Lung (tissue), 12 donors: ENCODE measurements around the gene CTTNBP2NL. TPM values are rescaled to one million over a fixed set of nuclear protein-coding genes. Genes with fewer than 3 reads are reported as not detected.

Experiments used
- ATAC-seq: fragments of 200-7000 bp; cut with Tn5 transposase; one replicate; pipeline ENCODE4 v1.9.1; 2020; ENCODE audit warnings: moderate number of reproducible peaks; ENCODE audit not compliant: insufficient read depth, low FRiP score
- DNase-seq, 3 donors: peaks; one replicate each; pipeline ENCODE4 v3.0.0-alpha.2; 2013 to 2017
- H3K27ac ChIP-seq, 2 donors: one replicate each; pipeline ENCODE4 v1.5.1; 2013; ENCODE audit warnings: mild to moderate bottlenecking in 2 of 2, moderate library complexity in 2 of 2, control low read depth in 1 of 2, inconsistent platforms in 1 of 2, low read depth in 1 of 2, low read length in 1 of 2
- H3K27me3 ChIP-seq, 3 donors: one replicate each; pipeline ENCODE4 v1.5.1; 2013; ENCODE audit warnings: low read length in 2 of 3; ENCODE audit not compliant: control insufficient read depth in 3 of 3, insufficient read depth in 3 of 3
- H3K36me3 ChIP-seq, 4 donors: one replicate each; pipeline ENCODE4 v1.5.1; 2013; ENCODE audit warnings: low read length in 4 of 4, mild to moderate bottlenecking in 1 of 4, moderate library complexity in 1 of 4; ENCODE audit not compliant: control insufficient read depth in 4 of 4, insufficient read depth in 4 of 4
- H3K4me1 ChIP-seq, 5 donors: one replicate each; pipeline ENCODE4 v1.5.1; 2013; ENCODE audit warnings: low read length in 5 of 5, mild to moderate bottlenecking in 2 of 5, moderate library complexity in 1 of 5; ENCODE audit not compliant: control insufficient read depth in 5 of 5, insufficient read depth in 5 of 5
- H3K4me3 ChIP-seq: one replicate; pipeline ENCODE4 v1.5.1; 2013; ENCODE audit warnings: mild to moderate bottlenecking, control low read depth, moderate library complexity
- H3K9ac ChIP-seq, 2 donors: one replicate each; pipeline ENCODE4 v1.5.1; 2013; ENCODE audit warnings: low read length in 2 of 2, control low read depth in 1 of 2; ENCODE audit not compliant: insufficient read depth in 1 of 2
- H3K9me3 ChIP-seq, 4 donors: one replicate each; pipeline ENCODE4 v1.5.1; 2013; ENCODE audit warnings: low read length in 3 of 4, mild to moderate bottlenecking in 1 of 4, moderate library complexity in 1 of 4; ENCODE audit not compliant: control insufficient read depth in 4 of 4, insufficient read depth in 3 of 4
- WGBS, 2 donors: extraction: QIAGEN DNeasy Blood & Tissue Kit; methylation state at CpG; one replicate each; pipeline ENCODE4 v1.1.7; 2013; 5-methylcytosine and 5-hydroxymethylcytosine counted together
- polyA plus RNA-seq, 2 donors: library from polyadenylated mRNA; stranded (reverse); fragments of 200-250 nt; gene quantifications; one replicate each; pipeline ENCODE4 v1.2.1, GENCODE V29; 2013
- total RNA-seq, 2 donors: library from RNA; depleted of rRNA in 1 of 2; stranded (reverse); fragments of >200 nt in 1 of 2; gene quantifications; one replicate each; pipeline ENCODE4 v1.2.1, GENCODE V29; 2014 to 2021
- TF ChIP-seq, protein P1 (sequence below): IDR thresholded peaks from 2 replicates; pipeline ENCODE4 v1.5.1; 2012; ENCODE audit warnings: mild to moderate bottlenecking; ENCODE audit errors: control extremely low read depth, extremely low read depth
- donor health status: control.
- donor health status: control.
- donor health status: Bipolar disorder and iron deficiency.
- donor health status: healthy.
- donor health status: DM: yes; HTN: yes; CAD: no.

CTTNBP2NL gene
- total and polyA plus RNA-seq, 4 donors: 9.0 to 38.5 (median 17.0) TPM

DNA sequence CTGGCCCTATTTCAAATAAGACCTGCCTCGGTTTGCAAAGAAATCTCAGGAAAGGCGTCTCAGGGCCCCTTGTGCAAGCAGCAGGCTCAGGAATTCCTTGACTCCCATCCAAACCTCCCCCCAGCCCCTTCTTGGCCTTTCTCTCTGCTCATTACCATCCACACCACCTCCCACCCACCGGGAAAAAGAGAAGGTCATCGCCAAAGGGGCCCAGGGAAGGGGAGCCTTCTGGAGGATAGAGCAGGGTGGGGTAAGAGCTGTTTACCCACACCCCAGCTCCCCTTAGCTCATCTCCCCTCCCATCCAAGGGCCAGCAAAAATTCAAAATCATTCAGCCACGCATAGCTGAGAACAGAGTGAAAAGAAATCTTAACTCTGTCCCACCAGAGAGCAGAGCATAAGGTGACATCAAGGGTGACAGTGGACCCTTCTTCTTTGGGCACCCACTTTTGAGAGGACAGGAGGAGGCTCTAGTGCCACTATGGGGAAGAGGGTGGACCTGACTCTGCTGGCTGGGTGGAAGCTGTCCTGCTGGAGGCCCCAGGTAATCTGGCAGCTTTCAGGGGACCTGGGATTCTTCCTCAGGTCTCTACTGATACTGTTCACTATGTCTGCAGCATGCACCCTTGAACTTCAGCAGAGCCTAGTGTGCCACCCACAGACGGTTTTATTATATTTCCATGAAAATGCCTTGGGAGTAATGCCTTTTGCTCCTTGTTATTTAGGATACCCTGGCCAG, 108.8 kb downstream of the CTTNBP2NL start:
- DNase-seq (peak; percentile 65 to 69 (median 67)), ATAC-seq (no peak)
- WGBS, 2 donors: 68 to 77% methylated on average over 6 of the region's 6 CpGs
- Histone ChIP-seq H3K9me3 (no peaks in the 10 kb centered on the region), H3K4me3 (no peak overlapping the region), H3K9ac (no peak overlapping the region), H3K36me3 (no peaks in the 10 kb centered on the region), H3K27ac (no peak overlapping the region), H3K4me1 (peaks cover 0 to 52% (median 15%) of the 10 kb centered on the region in 5 donors), H3K27me3 (peaks cover 0 to 24% (median 21%) of the 10 kb centered on the region in 3 donors)
- TF ChIP-seq, protein P1, sequence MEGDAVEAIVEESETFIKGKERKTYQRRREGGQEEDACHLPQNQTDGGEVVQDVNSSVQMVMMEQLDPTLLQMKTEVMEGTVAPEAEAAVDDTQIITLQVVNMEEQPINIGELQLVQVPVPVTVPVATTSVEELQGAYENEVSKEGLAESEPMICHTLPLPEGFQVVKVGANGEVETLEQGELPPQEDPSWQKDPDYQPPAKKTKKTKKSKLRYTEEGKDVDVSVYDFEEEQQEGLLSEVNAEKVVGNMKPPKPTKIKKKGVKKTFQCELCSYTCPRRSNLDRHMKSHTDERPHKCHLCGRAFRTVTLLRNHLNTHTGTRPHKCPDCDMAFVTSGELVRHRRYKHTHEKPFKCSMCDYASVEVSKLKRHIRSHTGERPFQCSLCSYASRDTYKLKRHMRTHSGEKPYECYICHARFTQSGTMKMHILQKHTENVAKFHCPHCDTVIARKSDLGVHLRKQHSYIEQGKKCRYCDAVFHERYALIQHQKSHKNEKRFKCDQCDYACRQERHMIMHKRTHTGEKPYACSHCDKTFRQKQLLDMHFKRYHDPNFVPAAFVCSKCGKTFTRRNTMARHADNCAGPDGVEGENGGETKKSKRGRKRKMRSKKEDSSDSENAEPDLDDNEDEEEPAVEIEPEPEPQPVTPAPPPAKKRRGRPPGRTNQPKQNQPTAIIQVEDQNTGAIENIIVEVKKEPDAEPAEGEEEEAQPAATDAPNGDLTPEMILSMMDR: no peak

- H3K27ac ChIP-seq: no peak overlapping the region
- H3K27me3 ChIP-seq: peaks cover 0 to 29% (median 27%) of the 10 kb centered on the region in 3 donors
- WGBS, 2 donors: 70 to 77% methylated on average over 1 of the region's 1 CpG
- DNase-seq (no peak), ATAC-seq (no peak)
- H3K9me3 ChIP-seq: no peaks in the 10 kb centered on the region
- H3K4me3 ChIP-seq: no peak overlapping the region
- TF ChIP-seq, protein P1: no peak
- peaks cover 0 to 52% (median 15%) of the 10 kb centered on the region in 5 donors for H3K4me1 ChIP-seq
- no peak overlapping the region for H3K9ac ChIP-seq
- H3K36me3 ChIP-seq: no peaks in the 10 kb centered on the region
These were observed 109.4 kb downstream of the CTTNBP2NL start for GRCh38 chr1:112505400-112505785.

GRCh38 chr1:112505878-112506277, 109.9 kb downstream of the CTTNBP2NL start:
- DNase-seq: no peak
- 87 to 94% methylated on average over 3 of the region's 3 CpGs for WGBS, 2 donors
- Histone ChIP-seq H3K27ac (no peak overlapping the region), H3K9ac (no peak overlapping the region), H3K27me3 (peaks cover 0 to 33% (median 30%) of the 10 kb centered on the region in 3 donors), H3K36me3 (no peaks in the 10 kb centered on the region), H3K9me3 (no peaks in the 10 kb centered on the region), H3K4me1 (peaks cover 0 to 52% (median 15%) of the 10 kb centered on the region in 5 donors), H3K4me3 (no peak overlapping the region)
- TF ChIP-seq, protein P1: no peak
- ATAC-seq: no peak

DNA sequence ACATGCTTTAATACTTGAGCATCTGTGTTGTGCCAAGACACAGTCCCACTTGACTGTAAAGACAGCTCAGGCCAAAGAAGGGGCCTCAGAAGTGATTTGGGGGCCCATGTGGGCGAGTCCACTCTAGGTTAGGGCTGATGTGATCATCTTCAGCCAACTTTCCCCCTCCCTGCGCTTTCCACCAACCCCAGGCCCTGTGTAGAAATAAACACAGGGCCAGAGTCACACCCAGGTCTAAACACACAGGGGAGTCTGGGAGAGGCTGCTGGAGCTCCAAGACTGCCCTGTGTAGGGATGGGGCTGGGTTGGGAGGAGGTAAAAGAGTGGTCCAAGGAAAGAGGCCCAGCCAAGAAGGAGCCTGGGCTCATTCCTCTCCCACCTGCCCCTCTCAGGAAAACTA, 110.3 kb downstream of the CTTNBP2NL start:
- TF ChIP-seq, protein P1: no peak
- H3K27me3 ChIP-seq: peaks cover 0 to 35% (median 28%) of the 10 kb centered on the region in 3 donors
- no peak overlapping the region for H3K9ac ChIP-seq
- H3K27ac ChIP-seq: no peak overlapping the region
- DNase-seq: no peak
- WGBS, 2 donors: 90 to 94% methylated on average over 2 of the region's 2 CpGs
- H3K9me3 ChIP-seq: no peaks in the 10 kb centered on the region
- H3K4me1 ChIP-seq: peaks cover 0 to 52% (median 15%) of the 10 kb centered on the region in 5 donors
- no peak overlapping the region for H3K4me3 ChIP-seq
- no peak for ATAC-seq
- no peaks in the 10 kb centered on the region for H3K36me3 ChIP-seq
